Parathyroid adenoma (tissue), 2 donors: ENCODE results near the gene MZF1.

Experiments
- H2AFZ ChIP-seq: fragments of 300-600 bp; sonication (generic); one replicate; pipeline ENCODE4 v1.7.0; 2017; ENCODE audit warnings: antibody characterized with exemption, mild to moderate bottlenecking
- H3K27ac ChIP-seq: fragments of 300-600 bp; sonication (generic); one replicate; pipeline ENCODE4 v1.7.0; 2017
- H3K27me3 ChIP-seq: fragments of 300-600 bp; sonication (generic); one replicate; pipeline ENCODE4 v1.7.0; 2017; ENCODE audit warnings: low read length; ENCODE audit not compliant: control insufficient read depth, insufficient read depth
- H3K36me3 ChIP-seq: fragments of 300-600 bp; sonication (generic); one replicate; pipeline ENCODE4 v1.7.0; 2017; ENCODE audit warnings: low read length; ENCODE audit not compliant: control insufficient read depth, insufficient read depth
- H3K4me1 ChIP-seq: fragments of 300-600 bp; sonication (generic); one replicate; pipeline ENCODE4 v1.7.0; 2017; ENCODE audit warnings: control low read depth
- H3K4me2 ChIP-seq: fragments of 300-600 bp; sonication (generic); one replicate; pipeline ENCODE4 v1.7.0; 2017; ENCODE audit warnings: low read length
- H3K4me3 ChIP-seq: fragments of 300-600 bp; sonication (generic); one replicate; pipeline ENCODE4 v1.7.0; 2017; ENCODE audit warnings: low read depth, low read length
- H3K79me2 ChIP-seq: fragments of 300-600 bp; sonication (generic); one replicate; pipeline ENCODE4 v1.7.0; 2017; ENCODE audit warnings: control low read depth
- H3K9ac ChIP-seq: fragments of 300-600 bp; sonication (generic); one replicate; pipeline ENCODE4 v1.7.0; 2017; ENCODE audit warnings: mild to moderate bottlenecking
- H3K9me3 ChIP-seq: fragments of 300-600 bp; sonication (generic); one replicate; pipeline ENCODE4 v1.7.0; 2017; ENCODE audit warnings: low read length; ENCODE audit not compliant: control insufficient read depth
- CTCF ChIP-seq: fragments of 300-600 bp; sonication (generic); IDR thresholded peaks from one replicate; pipeline ENCODE4 v1.7.0; 2017; ENCODE audit warnings: antibody characterized with exemption, mild to moderate bottlenecking
- donor health status: primary hyperparathyroidism.

The MZF1 gene

GRCh38 chr19:58569191-58569942 lies 3.8 kb downstream of the MZF1 start:
- Histone ChIP-seq H3K36me3 (no peaks in the 10 kb centered on the region), H3K27me3 (no peaks in the 10 kb centered on the region), H3K4me2 (no peak overlapping the region), H3K9me3 (no peaks in the 10 kb centered on the region), H3K79me2 (peaks cover 3% of the 10 kb centered on the region), H3K4me1 (peaks cover 5% of the 10 kb centered on the region), H3K4me3 (no peak overlapping the region), H3K9ac (no peak overlapping the region), H2AFZ (no peak overlapping the region), H3K27ac (no peak overlapping the region)
- no peak for TF ChIP-seq CTCF

- Histone ChIP-seq H3K36me3 (no peaks in the 10 kb centered on the region), H3K4me1 (peaks cover 5% of the 10 kb centered on the region), H3K4me3 (no peak overlapping the region), H3K9me3 (no peaks in the 10 kb centered on the region), H3K27me3 (no peaks in the 10 kb centered on the region), H3K4me2 (no peak overlapping the region), H3K79me2 (peaks cover 3% of the 10 kb centered on the region), H2AFZ (no peak overlapping the region), H3K9ac (no peak overlapping the region), H3K27ac (no peak overlapping the region)
- no peak for TF ChIP-seq CTCF
These were observed 4.5 kb downstream of the MZF1 start for GRCh38 chr19:58568453-58569130.

- no peak overlapping the region for H3K27ac ChIP-seq
- no peak for TF ChIP-seq CTCF
- H2AFZ ChIP-seq = no peak overlapping the region
- no peaks in the 10 kb centered on the region for H3K79me2 ChIP-seq
- H3K4me1 ChIP-seq = peaks cover 11% of the 10 kb centered on the region
- H3K4me2 ChIP-seq = no peak overlapping the region
- H3K9me3 ChIP-seq = no peaks in the 10 kb centered on the region
- no peak overlapping the region for H3K9ac ChIP-seq
- no peaks in the 10 kb centered on the region for H3K36me3 ChIP-seq
- no peaks in the 10 kb centered on the region for H3K27me3 ChIP-seq
- H3K4me3 ChIP-seq = no peak overlapping the region
These were observed 6.1 kb downstream of the MZF1 start for GRCh38 chr19:58566989-58567388.

GRCh38 chr19:58563823-58564222 lies 9.3 kb downstream of the MZF1 start:
- no peak overlapping the region for H3K4me3 ChIP-seq
- H3K27me3 ChIP-seq = no peaks in the 10 kb centered on the region
- TF ChIP-seq CTCF = no peak
- no peaks in the 10 kb centered on the region for H3K9me3 ChIP-seq
- no peaks in the 10 kb centered on the region for H3K79me2 ChIP-seq
- H3K4me1 ChIP-seq = peaks cover 24% of the 10 kb centered on the region
- peak overlapping the region; percentile 59 for H3K4me2 ChIP-seq
- no peak overlapping the region for H2AFZ ChIP-seq
- no peaks in the 10 kb centered on the region for H3K36me3 ChIP-seq
- H3K9ac ChIP-seq = no peak overlapping the region
- H3K27ac ChIP-seq = no peak overlapping the region
